ENCODE data around the gene ITPKC. TPM values are rescaled to one million over a fixed set of nuclear protein-coding genes. Genes with fewer than 3 reads are reported as not detected.

Gene ITPKC
- total and polyA plus RNA-seq, 2 of the 13 experiments (the other 11 are each of a cell fraction or from before 2014, with no cell fraction given): 6.9 to 11.2 TPM

GRCh38 chr19:40690050-40690692, 26.7 kb upstream of the ITPKC start, which contains the start of gene NUMBL (continued):
- TF ChIP-seq TRIM24 (CRISPR knock-in tag; IDR thresholded peaks at IDR 0.05) (no peak), ZNF329 (CRISPR knock-in tag; IDR thresholded peaks at IDR 0.05; ENCODE audit: low read depth) (no peak), ZFP90 (CRISPR knock-in tag; IDR thresholded peaks at IDR 0.05; ENCODE audit: borderline replicate concordance) (no peak), HNRNPLL (IDR thresholded peaks at IDR 0.05; ENCODE audit: low read depth, low read length, poor library complexity, severe bottlenecking) (no peak)

- no peak overlapping the region for H3K4me3 ChIP-seq (replicated peaks in 1 of 3; ENCODE audit: insufficient read depth in 1 of 3, low read depth in 2 of 3, low read length in 3 of 3)
- ChIA-PET POLR2A (no interaction called here), CTCF (ENCODE audit: low intra/inter-chr PET ratio, low total read pairs) (no interaction called here)
- H3K4me1 ChIP-seq (ENCODE audit: insufficient read depth, low read length): no peaks in the 10 kb centered on the region
- H2AFZ ChIP-seq (ENCODE audit: low read length): no peak overlapping the region
- no peak overlapping the region for H3K27ac ChIP-seq (ENCODE audit: extremely low read length, insufficient read depth, low read length)
- H3K36me3 ChIP-seq (replicated peaks in 1 of 2; ENCODE audit: control insufficient read depth in 1 of 2, insufficient read depth in 2 of 2, low read length in 2 of 2): peaks cover 3 to 5% of the 10 kb centered on the region in 2 experiments; a peak in 3 of 5 replicates
- no peak for ATAC-seq
- FAIRE-seq: no peak
- no peak overlapping the region for H3K4me2 ChIP-seq (ENCODE audit: low read depth, low read length)
- H4K20me1 ChIP-seq (ENCODE audit: insufficient read depth, low read length): no peaks in the 10 kb centered on the region
- H3K9me3 ChIP-seq (ENCODE audit: low read length): no peaks in the 10 kb centered on the region
- in situ Hi-C loops (cut with HindIII; ENCODE audit: extremely low pct_ligation_motif_present, low pct_unique_long_range_greater_than_20kb) (no loop called here), intact Hi-C loops (cut with micrococcal nuclease; ENCODE audit: unreplicated experiment) (no loop called here)
- BruUV-seq (replicated peaks): no TSS peak
- DNase-seq (ENCODE audit: low spot score): no peak
- no peaks in the 10 kb centered on the region; a peak in 1 of 5 replicates for H3K27me3 ChIP-seq (ENCODE audit: control insufficient read depth in 1 of 2, insufficient read depth in 2 of 2, low read length in 2 of 2)
- no peak overlapping the region for H3K9ac ChIP-seq (ENCODE audit: insufficient read depth, low read depth, low read length)
- H3K79me2 ChIP-seq (ENCODE audit: insufficient read depth, low read length): no peaks in the 10 kb centered on the region
- WGBS (ENCODE audit: low lambda C conversion rate): 95% methylated on average over 56 of the region's 56 CpGs
- TF ChIP-seq HNF1B (CRISPR knock-in tag; IDR thresholded peaks at IDR 0.05): no peak
- no peak for TF ChIP-seq FOXK1 (CRISPR knock-in tag; IDR thresholded peaks at IDR 0.05; ENCODE audit: borderline replicate concordance, low read depth)
- TF ChIP-seq, protein P1, sequence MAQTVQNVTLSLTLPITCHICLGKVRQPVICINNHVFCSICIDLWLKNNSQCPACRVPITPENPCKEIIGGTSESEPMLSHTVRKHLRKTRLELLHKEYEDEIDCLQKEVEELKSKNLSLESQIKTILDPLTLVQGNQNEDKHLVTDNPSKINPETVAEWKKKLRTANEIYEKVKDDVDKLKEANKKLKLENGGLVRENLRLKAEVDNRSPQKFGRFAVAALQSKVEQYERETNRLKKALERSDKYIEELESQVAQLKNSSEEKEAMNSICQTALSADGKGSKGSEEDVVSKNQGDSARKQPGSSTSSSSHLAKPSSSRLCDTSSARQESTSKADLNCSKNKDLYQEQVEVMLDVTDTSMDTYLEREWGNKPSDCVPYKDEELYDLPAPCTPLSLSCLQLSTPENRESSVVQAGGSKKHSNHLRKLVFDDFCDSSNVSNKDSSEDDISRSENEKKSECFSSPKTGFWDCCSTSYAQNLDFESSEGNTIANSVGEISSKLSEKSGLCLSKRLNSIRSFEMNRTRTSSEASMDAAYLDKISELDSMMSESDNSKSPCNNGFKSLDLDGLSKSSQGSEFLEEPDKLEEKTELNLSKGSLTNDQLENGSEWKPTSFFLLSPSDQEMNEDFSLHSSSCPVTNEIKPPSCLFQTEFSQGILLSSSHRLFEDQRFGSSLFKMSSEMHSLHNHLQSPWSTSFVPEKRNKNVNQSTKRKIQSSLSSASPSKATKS (CRISPR knock-in tag; IDR thresholded peaks at IDR 0.05): no peak
- no peak for TF ChIP-seq KLF12 (CRISPR knock-in tag; IDR thresholded peaks at IDR 0.05; ENCODE audit: borderline replicate concordance)
- TF ChIP-seq ZBTB46 (CRISPR knock-in tag; IDR thresholded peaks at IDR 0.05; ENCODE audit: borderline replicate concordance): no peak
- TF ChIP-seq PRDM4 (CRISPR knock-in tag; IDR thresholded peaks at IDR 0.05; ENCODE audit: borderline replicate concordance): no peak
- no peak for TF ChIP-seq NCOA2 (CRISPR knock-in tag; IDR thresholded peaks at IDR 0.05)
These were observed 26.1 kb upstream of the ITPKC start for GRCh38 chr19:40690693-40691420.

Data from HepG2 (cell line).